A673 (cell line): ENCODE results near the gene POLR1E.
"Not testable (repeated sequence)": the region's sequence is repeated elsewhere in the genome, so short reads cannot be mapped to it uniquely, and the experiment has no call there.

Experiments
- CTCF ChIP-seq: fragments of 300-800, 200-600 bp; sonication (generic); conservative IDR thresholded peaks from 2 replicates; pipeline ENCODE4 v1.5.1; 2017; ENCODE audit warnings: low read depth, mild to moderate bottlenecking, antibody characterized with exemption, low read length, moderate library complexity, mixed read lengths
- EZH2 ChIP-seq: fragments of 200-600 bp; sonication (generic); IDR thresholded peaks from 2 replicates; pipeline ENCODE4 v1.6.1; 2017; ENCODE audit warnings: borderline replicate concordance, low read depth, mild to moderate bottlenecking, mixed read lengths, antibody characterized with exemption, low read length; ENCODE audit not compliant: poor library complexity, severe bottlenecking

- not testable (repeated sequence) for TF ChIP-seq CTCF, EZH2
Observed at GRCh38 chr9:37514415-37514814, 28.7 kb downstream of the POLR1E start.
